Right lobe of liver (tissue), 4 donors: Measurements from ENCODE around the gene VARS2.

Experiments
- CTCF ChIP-seq, 4 donors: fragments of 200-600 bp in 3 of 4; fragments of 450-650 bp in 1 of 4; IDR thresholded peaks; one replicate each; pipeline versions ENCODE4 v1.5.1 to v1.8.0; 2016 to 2022; ENCODE audit warnings: antibody characterized with exemption in 4 of 4, mild to moderate bottlenecking in 2 of 4
- POLR2A ChIP-seq: fragments of 450-650 bp; IDR thresholded peaks from one replicate; pipeline ENCODE4 v1.6.1; 2017; ENCODE audit warnings: antibody characterized with exemption, mild to moderate bottlenecking
- donor health status: DM: no; HTN: no; CAD: no.
- donor health status: DM: no; HTN: no; CAD: no.
- donor health status: DM: no; HTN: yes; CAD: no.

DNA sequence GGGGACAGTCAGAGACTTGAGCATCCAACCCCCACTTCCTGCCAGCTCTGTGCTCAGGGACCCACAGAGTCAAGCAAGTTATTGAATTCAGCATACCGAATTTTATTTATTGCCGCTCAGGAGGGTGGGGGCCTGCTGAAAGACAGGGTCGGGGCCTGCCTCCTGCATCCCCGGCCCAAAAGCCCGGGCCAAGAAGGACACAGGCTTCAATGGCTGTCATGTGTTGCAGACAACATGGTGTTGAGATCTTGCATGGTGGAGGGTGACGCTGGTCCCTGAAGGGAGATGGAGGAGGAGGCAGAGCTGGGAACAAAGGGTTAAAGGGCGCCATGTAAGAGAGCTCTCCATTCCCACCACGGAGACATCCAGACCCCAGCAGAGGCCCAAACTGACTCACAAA is 17.2 kb downstream of the VARS2 start:
- no peak for TF ChIP-seq POLR2A
- no peak for TF ChIP-seq CTCF (IDR thresholded peaks at IDR 0.05)
